ENCODE measurements around the gene SRPK2. TPM values are rescaled to one million over a fixed set of nuclear protein-coding genes. Genes with fewer than 3 reads are reported as not detected.
A peak's percentile ranks its signal among the peaks of the same experiment; 100 is the strongest.
"Not testable (repeated sequence)": the region's sequence is repeated elsewhere in the genome, so short reads cannot be mapped to it uniquely, and the experiment has no call there.

Gene SRPK2
- total and polyA plus RNA-seq, 9 donors = 28.4 to 45.1 (median 34.8) TPM

GRCh38 chr7:105250239-105250638 lies 138.5 kb downstream of the SRPK2 start:
- H3K4me1 ChIP-seq (ENCODE audit: control insufficient read depth, insufficient read depth, low read length) = peaks cover 11% of the 10 kb centered on the region
- no peak for DNase-seq
- no peaks in the 10 kb centered on the region for H3K9me3 ChIP-seq (replicated peaks; ENCODE audit: control insufficient read depth, low read depth, low read length)
- no peak overlapping the region for H3K27ac ChIP-seq (ENCODE audit: low read length)
- no CpG with 5 or more reads among the region's 4 CpGs for WGBS (ENCODE audit: insufficient coverage)
- H3K27me3 ChIP-seq (ENCODE audit: control insufficient read depth, insufficient read depth, low read length) = no peaks in the 10 kb centered on the region
- no peaks in the 10 kb centered on the region for H3K36me3 ChIP-seq (ENCODE audit: control insufficient read depth, insufficient read depth, low read length)
- no peak overlapping the region for H3K4me3 ChIP-seq (ENCODE audit: low read length)

GRCh38 chr7:105249216-105249615 lies 139.5 kb downstream of the SRPK2 start:
- H3K9me3 ChIP-seq (replicated peaks; ENCODE audit: control insufficient read depth, low read depth, low read length) = no peaks in the 10 kb centered on the region
- H3K4me1 ChIP-seq (ENCODE audit: control insufficient read depth, insufficient read depth, low read length) = peaks cover 16% of the 10 kb centered on the region
- no peaks in the 10 kb centered on the region for H3K36me3 ChIP-seq (ENCODE audit: control insufficient read depth, insufficient read depth, low read length)
- DNase-seq = no peak
- H3K27me3 ChIP-seq (ENCODE audit: control insufficient read depth, insufficient read depth, low read length) = no peaks in the 10 kb centered on the region
- no peak overlapping the region for H3K27ac ChIP-seq (ENCODE audit: low read length)
- H3K4me3 ChIP-seq (ENCODE audit: low read length) = no peak overlapping the region

GRCh38 chr7:105246679-105247078 lies 142.0 kb downstream of the SRPK2 start:
- Histone ChIP-seq H3K4me3 (ENCODE audit: low read length) (no peak overlapping the region), H3K9me3 (replicated peaks; ENCODE audit: control insufficient read depth, low read depth, low read length) (no peaks in the 10 kb centered on the region), H3K36me3 (ENCODE audit: control insufficient read depth, insufficient read depth, low read length) (no peaks in the 10 kb centered on the region), H3K4me1 (ENCODE audit: control insufficient read depth, insufficient read depth, low read length) (peaks cover 16% of the 10 kb centered on the region), H3K27me3 (ENCODE audit: control insufficient read depth, insufficient read depth, low read length) (no peaks in the 10 kb centered on the region), H3K27ac (ENCODE audit: low read length) (no peak overlapping the region)
- no peak for DNase-seq

GRCh38 chr7:105246256-105246655 lies 142.5 kb downstream of the SRPK2 start:
- Histone ChIP-seq H3K36me3 (ENCODE audit: control insufficient read depth, insufficient read depth, low read length) (no peaks in the 10 kb centered on the region), H3K27ac (ENCODE audit: low read length) (peak overlapping the region; percentile 68), H3K27me3 (ENCODE audit: control insufficient read depth, insufficient read depth, low read length) (no peaks in the 10 kb centered on the region), H3K9me3 (replicated peaks; ENCODE audit: control insufficient read depth, low read depth, low read length) (no peaks in the 10 kb centered on the region), H3K4me3 (ENCODE audit: low read length) (no peak overlapping the region), H3K4me1 (ENCODE audit: control insufficient read depth, insufficient read depth, low read length) (peaks cover 16% of the 10 kb centered on the region)
- DNase-seq = no peak
- WGBS (ENCODE audit: insufficient coverage) = no CpG with 5 or more reads among the region's 4 CpGs

GRCh38 chr7:105245398-105246114 lies 143.2 kb downstream of the SRPK2 start:
- H3K4me1 ChIP-seq (ENCODE audit: control insufficient read depth, insufficient read depth, low read length) = peaks cover 16% of the 10 kb centered on the region
- H3K36me3 ChIP-seq (ENCODE audit: control insufficient read depth, insufficient read depth, low read length) = no peaks in the 10 kb centered on the region
- WGBS (ENCODE audit: insufficient coverage) = 45% methylated on average over 8 of the region's 12 CpGs
- no peaks in the 10 kb centered on the region for H3K27me3 ChIP-seq (ENCODE audit: control insufficient read depth, insufficient read depth, low read length)
- H3K4me3 ChIP-seq (ENCODE audit: low read length) = no peak overlapping the region
- peak; percentile 85 for DNase-seq
- peak overlapping the region; percentile 74 for H3K27ac ChIP-seq (ENCODE audit: low read length)
- H3K9me3 ChIP-seq (replicated peaks; ENCODE audit: control insufficient read depth, low read depth, low read length) = no peaks in the 10 kb centered on the region

- WGBS (ENCODE audit: insufficient coverage) = 82% methylated on average over 25 of the region's 28 CpGs
- H3K27me3 ChIP-seq (ENCODE audit: control insufficient read depth, insufficient read depth, low read length) = no peaks in the 10 kb centered on the region
- no peak overlapping the region for H3K27ac ChIP-seq (ENCODE audit: low read length)
- H3K4me3 ChIP-seq (ENCODE audit: low read length) = no peak overlapping the region
- H3K4me1 ChIP-seq (ENCODE audit: control insufficient read depth, insufficient read depth, low read length) = peaks cover 16% of the 10 kb centered on the region
- H3K9me3 ChIP-seq (replicated peaks; ENCODE audit: control insufficient read depth, low read depth, low read length) = no peaks in the 10 kb centered on the region
- DNase-seq = peak; percentile 35
- H3K36me3 ChIP-seq (ENCODE audit: control insufficient read depth, insufficient read depth, low read length) = no peaks in the 10 kb centered on the region
Observed at GRCh38 chr7:105244594-105244993, 144.1 kb downstream of the SRPK2 start.

- H3K27me3 ChIP-seq (ENCODE audit: control insufficient read depth, insufficient read depth, low read length) = no peaks in the 10 kb centered on the region
- H3K27ac ChIP-seq (ENCODE audit: low read length) = no peak overlapping the region
- no peak overlapping the region for H3K4me3 ChIP-seq (ENCODE audit: low read length)
- H3K36me3 ChIP-seq (ENCODE audit: control insufficient read depth, insufficient read depth, low read length) = no peaks in the 10 kb centered on the region
- no peaks in the 10 kb centered on the region for H3K9me3 ChIP-seq (replicated peaks; ENCODE audit: control insufficient read depth, low read depth, low read length)
- WGBS (ENCODE audit: insufficient coverage) = 100% methylated on average over 2 of the region's 3 CpGs
- no peak for DNase-seq
- H3K4me1 ChIP-seq (ENCODE audit: control insufficient read depth, insufficient read depth, low read length) = peaks cover 13% of the 10 kb centered on the region
Observed at GRCh38 chr7:105241198-105241597, 147.5 kb downstream of the SRPK2 start.

GRCh38 chr7:105238198-105238765 lies 150.4 kb downstream of the SRPK2 start:
- Histone ChIP-seq H3K36me3 (ENCODE audit: control insufficient read depth, insufficient read depth, low read length) (no peaks in the 10 kb centered on the region), H3K9me3 (replicated peaks; ENCODE audit: control insufficient read depth, low read depth, low read length) (no peaks in the 10 kb centered on the region), H3K27me3 (ENCODE audit: control insufficient read depth, insufficient read depth, low read length) (no peaks in the 10 kb centered on the region), H3K4me3 (ENCODE audit: low read length) (no peak overlapping the region), H3K4me1 (ENCODE audit: control insufficient read depth, insufficient read depth, low read length) (no peaks in the 10 kb centered on the region), H3K27ac (ENCODE audit: low read length) (no peak overlapping the region)
- no peak for DNase-seq
- 92% methylated on average over 3 of the region's 5 CpGs for WGBS (ENCODE audit: insufficient coverage)

GRCh38 chr7:105234886-105235285 lies 153.8 kb downstream of the SRPK2 start:
- DNase-seq = no peak
- no peak overlapping the region for H3K4me3 ChIP-seq (ENCODE audit: low read length)
- H3K36me3 ChIP-seq (ENCODE audit: control insufficient read depth, insufficient read depth, low read length) = no peaks in the 10 kb centered on the region
- no peaks in the 10 kb centered on the region for H3K4me1 ChIP-seq (ENCODE audit: control insufficient read depth, insufficient read depth, low read length)
- H3K9me3 ChIP-seq (replicated peaks; ENCODE audit: control insufficient read depth, low read depth, low read length) = no peaks in the 10 kb centered on the region
- H3K27me3 ChIP-seq (ENCODE audit: control insufficient read depth, insufficient read depth, low read length) = no peaks in the 10 kb centered on the region
- no peak overlapping the region for H3K27ac ChIP-seq (ENCODE audit: low read length)
- no CpG with 5 or more reads among the region's 4 CpGs for WGBS (ENCODE audit: insufficient coverage)

GRCh38 chr7:105232829-105233291 lies 155.9 kb downstream of the SRPK2 start:
- not testable (repeated sequence) for DNase-seq; H3K4me1 ChIP-seq (ENCODE audit: control insufficient read depth, insufficient read depth, low read length); H3K27ac ChIP-seq (ENCODE audit: low read length); H3K36me3 ChIP-seq (ENCODE audit: control insufficient read depth, insufficient read depth, low read length); H3K9me3 ChIP-seq (replicated peaks; ENCODE audit: control insufficient read depth, low read depth, low read length); H3K27me3 ChIP-seq (ENCODE audit: control insufficient read depth, insufficient read depth, low read length); H3K4me3 ChIP-seq (ENCODE audit: low read length)
- WGBS (ENCODE audit: insufficient coverage) = 100% methylated on average over 3 of the region's 6 CpGs

Measured in muscle of leg (tissue), 11 donors.